HepG2 (cell line): ENCODE results near the gene RIMOC1. TPM values are rescaled to one million over a fixed set of nuclear protein-coding genes. Genes with fewer than 3 reads are reported as not detected.

Experiments used
- BCLAF1 ChIP-seq: fragments of 450-650 bp; IDR thresholded peaks from 2 replicates; pipeline ENCODE4 v1.6.1; 2017; ENCODE audit warnings: mild to moderate bottlenecking
- CENPX ChIP-seq: sonication (generic); formaldehyde crosslinking; IDR thresholded peaks from 2 replicates; pipeline ENCODE4 v1.9.0; 2021; ENCODE audit warnings: mild to moderate bottlenecking, missing genetic modification reagents, moderate library complexity
- ELF3 ChIP-seq: IDR thresholded peaks from 2 replicates; pipeline ENCODE4 v1.6.1; 2016; ENCODE audit warnings: missing genetic modification reagents, missing compliant biosample characterization
- EP300 ChIP-seq, 3 experiments: sonication (generic) in 1 of 3; formaldehyde crosslinking in 1 of 3; IDR thresholded peaks; 2 replicates each; pipeline versions ENCODE4 v1.5.1 to v1.6.1; 2011 to 2020; ENCODE audit warnings: low read depth in 2 of 3, low read length in 2 of 3, borderline replicate concordance in 1 of 3, improper control_type of control experiment in 1 of 3, mild to moderate bottlenecking in 1 of 3, missing genetic modification reagents in 1 of 3, moderate library complexity in 1 of 3
- MAFF ChIP-seq: IDR thresholded peaks from 2 replicates; pipeline ENCODE4 v1.6.1; 2011; ENCODE audit warnings: low read depth, low read length, improper control_type of control experiment
- MAX ChIP-seq: IDR thresholded peaks from 2 replicates; pipeline ENCODE4 v1.6.1; 2012; ENCODE audit warnings: inconsistent platforms
- NFRKB ChIP-seq: fragments of 450-650 bp; IDR thresholded peaks from 2 replicates; pipeline ENCODE4 v1.6.1; 2017
- PBX3 ChIP-seq: sonication (generic); formaldehyde crosslinking; IDR thresholded peaks from 2 replicates; pipeline ENCODE4 v1.8.1; 2023; ENCODE audit warnings: missing genetic modification reagents, inconsistent platforms, borderline replicate concordance
- SNAPC5 ChIP-seq: sonication (generic); formaldehyde crosslinking; IDR thresholded peaks from 2 replicates; pipeline ENCODE4 v1.8.1; 2023; ENCODE audit warnings: mild to moderate bottlenecking, missing genetic modification reagents, borderline replicate concordance
- WIZ ChIP-seq: sonication (generic); formaldehyde crosslinking; IDR thresholded peaks from 2 replicates; pipeline ENCODE4 v1.5.1; 2020; ENCODE audit warnings: mild to moderate bottlenecking, missing genetic modification reagents
- ZBTB49 ChIP-seq: sonication (generic); formaldehyde crosslinking; IDR thresholded peaks from 2 replicates; pipeline ENCODE4 v1.4.0; 2020; ENCODE audit warnings: missing genetic modification reagents, borderline replicate concordance
- ZNF142 ChIP-seq: sonication (generic); formaldehyde crosslinking; IDR thresholded peaks from 2 replicates; pipeline ENCODE4 v1.4.0; 2020; ENCODE audit warnings: missing genetic modification reagents
- ZNF564 ChIP-seq: sonication (generic); formaldehyde crosslinking; IDR thresholded peaks from 2 replicates; pipeline ENCODE4 v1.8.1; 2023; ENCODE audit warnings: mild to moderate bottlenecking, missing genetic modification reagents
- ZNF737 ChIP-seq: sonication (generic); formaldehyde crosslinking; IDR thresholded peaks from 2 replicates; pipeline ENCODE4 v1.5.0; 2020; ENCODE audit warnings: missing genetic modification reagents, mild to moderate bottlenecking, borderline replicate concordance
- ZNF883 ChIP-seq: sonication (generic); formaldehyde crosslinking; IDR thresholded peaks from 2 replicates; pipeline ENCODE4 v1.5.1; 2020; ENCODE audit warnings: mild to moderate bottlenecking, missing genetic modification reagents; ENCODE audit errors: not compliant biosample characterization
- polyA plus RNA-seq, 8 experiments: library from polyadenylated mRNA; depleted of rRNA in 3 of 8; stranded (reverse) in 7 of 8; unstranded in 1 of 8; fragments of >200 nt; fragmentation: Illumina TruSeq in 4 of 8; extraction: Trizol in 4 of 8; gene quantifications; 2 replicates each; pipeline versions ENCODE4 v1.2.1 to v1.2.3, GENCODE V29; 2011 to 2016; ENCODE audit warnings: low read depth in 4 of 8, missing spikeins in 1 of 8, mixed read lengths in 1 of 8; ENCODE audit not compliant: insufficient read depth in 1 of 8
- total RNA-seq, 5 experiments: library from RNA; depleted of rRNA; stranded (reverse); fragments of >200 nt; fragmentation: Illumina TruSeq; extraction: Trizol; gene quantifications; 2 replicates each; pipeline ENCODE4 v1.2.3, GENCODE V29; 2016; ENCODE audit warnings: low read depth in 1 of 5

The RIMOC1 gene
- total and polyA plus RNA-seq, 2 of the 13 experiments (the other 11 are each of a cell fraction or from before 2014, with no cell fraction given) = 16.3 to 16.9 TPM

- no peak for TF ChIP-seq SNAPC5 (CRISPR knock-in tag)
- TF ChIP-seq CENPX = no peak
- peak; percentile 82 for TF ChIP-seq ZNF883 (CRISPR knock-in tag)
- no peak for TF ChIP-seq ZBTB49 (CRISPR knock-in tag)
- TF ChIP-seq ELF3 (CRISPR knock-in tag) = peak; percentile 35
- no peak for TF ChIP-seq BCLAF1
- TF ChIP-seq MAFF = no peak
- no peak for TF ChIP-seq ZNF564
- peak; percentile 93 for TF ChIP-seq MAX
- 0 out of 2 replicates have a peak, but pooled peaks have one; percentile 46 for TF ChIP-seq ZNF142
- TF ChIP-seq WIZ (CRISPR knock-in tag) = no peak
- TF ChIP-seq ZNF737 (CRISPR knock-in tag) = no peak
- TF ChIP-seq PBX3 (CRISPR knock-in tag) = no peak
- TF ChIP-seq EP300 (IDR thresholded peaks at IDR 0.05; ENCODE audit: low read depth in 2 of 2, low read length in 2 of 2) = peak; percentile 32 to 49; a peak in 2 of 4 replicates
- no peak for TF ChIP-seq EP300 (CRISPR knock-in tag; IDR thresholded peaks at IDR 0.05; ENCODE audit: borderline replicate concordance)
- no peak for TF ChIP-seq NFRKB
Measured at GRCh38 chr5:41924872-41925554, 20.9 kb downstream of the RIMOC1 start, which contains the start of gene FBXO4 (continued).
